GM12892 (cell line): ENCODE data around the gene GPAT2.
"Not testable (repeated sequence)": the region's sequence is repeated elsewhere in the genome, so short reads cannot be mapped to it uniquely, and the experiment has no call there.

Source experiments
- POLR2A ChIP-seq: IDR thresholded peaks from 2 replicates; pipeline ENCODE4 v1.6.1; 2011; ENCODE audit warnings: low read depth, low read length, control low read depth
- POLR2AphosphoS5 ChIP-seq: IDR thresholded peaks from 2 replicates; pipeline ENCODE4 v1.6.1; 2011; ENCODE audit warnings: low read depth, low read length, control low read depth
- TAF1 ChIP-seq: IDR thresholded peaks from 2 replicates; pipeline ENCODE4 v1.6.1; 2011; ENCODE audit warnings: low read depth, mild to moderate bottlenecking, control low read depth, low read length, borderline replicate concordance

- not testable (repeated sequence) for TF ChIP-seq POLR2AphosphoS5, POLR2A, TAF1
These were observed 14.6 kb upstream of the GPAT2 start for GRCh38 chr2:96049049-96049916.
